ENCODE measurements around the gene LINGO4. TPM values are rescaled to one million over a fixed set of nuclear protein-coding genes. Genes with fewer than 3 reads are reported as not detected.
A peak's percentile ranks its signal among the peaks of the same experiment; 100 is the strongest.

LINGO4 gene
- total and polyA plus RNA-seq, 2 of the 13 experiments (the other 11 are each of a cell fraction or from before 2014, with no cell fraction given) = 0.02 to 0.05 TPM

DNA sequence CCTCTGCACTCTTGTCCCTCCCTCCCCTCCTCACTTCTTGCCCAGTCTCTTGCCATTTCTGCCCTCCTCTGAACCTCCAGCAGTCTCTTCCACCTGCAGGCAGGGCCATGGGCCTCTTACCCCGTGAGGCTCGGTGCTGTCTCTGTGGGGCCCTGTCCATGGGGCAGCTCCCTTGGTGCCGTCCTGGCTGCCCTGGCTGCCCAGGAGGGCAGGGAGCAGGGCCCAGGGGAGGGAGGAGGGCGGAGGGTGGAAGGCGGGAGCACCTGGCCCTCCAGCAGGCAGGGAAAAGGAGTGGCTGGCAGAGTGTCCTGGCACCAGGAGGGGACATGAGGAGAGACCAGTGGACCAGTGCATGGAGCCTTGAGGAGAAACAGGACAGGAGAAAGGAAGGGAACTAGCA is 26.4 kb upstream of the LINGO4 start, which contains the start of gene RORC (continued):
- TF ChIP-seq, protein P1, sequence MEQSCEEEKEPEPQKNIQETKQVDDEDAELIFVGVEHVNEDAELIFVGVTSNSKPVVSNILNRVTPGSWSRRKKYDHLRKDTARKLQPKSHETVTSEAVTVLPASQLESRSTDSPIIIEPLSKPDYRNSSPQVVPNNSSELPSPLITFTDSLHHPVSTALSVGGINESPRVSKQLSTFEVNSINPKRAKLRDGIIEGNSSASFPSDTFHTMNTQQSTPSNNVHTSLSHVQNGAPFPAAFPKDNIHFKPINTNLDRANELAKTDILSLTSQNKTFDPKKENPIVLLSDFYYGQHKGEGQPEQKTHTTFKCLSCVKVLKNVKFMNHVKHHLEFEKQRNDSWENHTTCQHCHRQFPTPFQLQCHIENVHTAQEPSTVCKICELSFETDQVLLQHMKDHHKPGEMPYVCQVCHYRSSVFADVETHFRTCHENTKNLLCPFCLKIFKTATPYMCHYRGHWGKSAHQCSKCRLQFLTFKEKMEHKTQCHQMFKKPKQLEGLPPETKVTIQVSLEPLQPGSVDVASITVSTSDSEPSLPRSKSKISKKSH (CRISPR knock-in tag; IDR thresholded peaks at IDR 0.05; ENCODE audit: borderline replicate concordance) = 0 out of 2 replicates have a peak, but pooled peaks have one; percentile 3
- TF ChIP-seq CAMTA2 (CRISPR knock-in tag; IDR thresholded peaks at IDR 0.05; ENCODE audit: borderline replicate concordance) (no peak), SRSF9 (IDR thresholded peaks at IDR 0.05; ENCODE audit: borderline replicate concordance, insufficient read depth, low read depth, low read length, poor library complexity, severe bottlenecking) (no peak)

DNA sequence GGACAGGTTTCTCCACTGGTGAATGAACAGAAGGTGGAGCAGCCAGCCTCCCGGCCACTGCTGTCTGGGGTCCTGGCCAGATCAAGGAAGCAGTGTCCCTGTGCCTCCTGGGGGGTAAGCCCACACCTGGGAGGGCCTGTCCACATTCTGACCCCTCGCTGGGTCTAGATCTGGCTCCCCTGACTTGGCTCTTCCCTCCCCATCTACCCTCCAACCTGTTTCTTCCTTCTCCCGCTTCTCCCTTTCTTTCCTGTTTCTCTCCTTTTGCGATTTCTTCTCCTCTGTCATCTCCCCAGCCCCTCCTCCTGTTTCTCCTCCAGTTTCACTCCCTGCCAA is 26.0 kb upstream of the LINGO4 start:
- DNase-seq (ENCODE audit: low spot score) (no peak), ATAC-seq (peak; percentile 1; the same call in 2 of the 3 replicates), FAIRE-seq (no peak)
- Histone ChIP-seq H3K27ac (ENCODE audit: extremely low read length, insufficient read depth, low read length) (peak overlapping the region; percentile 57), H3K4me1 (ENCODE audit: insufficient read depth, low read length) (peaks cover 63% of the 10 kb centered on the region), H2AFZ (ENCODE audit: low read length) (peak overlapping the region; percentile 47), H3K4me3 (replicated peaks in 1 of 3; ENCODE audit: insufficient read depth in 1 of 3, low read depth in 2 of 3, low read length in 3 of 3) (peak overlapping the region; percentile 60 to 83 (median 65)), H3K36me3 (replicated peaks in 1 of 2; ENCODE audit: control insufficient read depth in 1 of 2, insufficient read depth in 2 of 2, low read length in 2 of 2) (no peaks in the 10 kb centered on the region), H4K20me1 (ENCODE audit: insufficient read depth, low read length) (no peaks in the 10 kb centered on the region), H3K79me2 (ENCODE audit: insufficient read depth, low read length) (no peaks in the 10 kb centered on the region), H3K27me3 (ENCODE audit: control insufficient read depth in 1 of 2, insufficient read depth in 2 of 2, low read length in 2 of 2) (no peaks in the 10 kb centered on the region; a peak in 2 of 5 replicates), H3K4me2 (ENCODE audit: low read depth, low read length) (peak overlapping the region; percentile 100), H3K9ac (ENCODE audit: insufficient read depth, low read depth, low read length) (peak overlapping the region; percentile 74), H3K9me3 (ENCODE audit: low read length) (no peaks in the 10 kb centered on the region)
- TSS peak; percentile 60 for BruUV-seq (replicated peaks)
- POLR2A ChIA-PET = interaction anchor here (0.9 to 2.0 kb wide), 6 partner anchors 9 to 459 kb away, joined by 3 to 10 read pairs (median 4); partner anchors contain the start of genes C2CD4D, MRPL9, SELENBP1 and SNX27
- CTCF ChIA-PET (ENCODE audit: low intra/inter-chr PET ratio, low total read pairs) = no interaction called here
- intact Hi-C loops (cut with micrococcal nuclease; ENCODE audit: unreplicated experiment) = loop anchor here (5.0 to 10.0 kb wide), 4 partner anchors 39 to 386 kb away; partner anchors contain the start of genes MRPL9, TDRKH and TUFT1
- in situ Hi-C loops (cut with HindIII; ENCODE audit: extremely low pct_ligation_motif_present, low pct_unique_long_range_greater_than_20kb) = loop anchor here (10.0 kb wide), 2 partner anchors 116 to 236 kb away; partner anchors contain the start of gene CELF3
- WGBS (ENCODE audit: low lambda C conversion rate) = 2% methylated on average over 3 of the region's 4 CpGs
- TF ChIP-seq ZNF567 (CRISPR knock-in tag; IDR thresholded peaks at IDR 0.05; ENCODE audit: borderline replicate concordance) (no peak), CAMTA2 (CRISPR knock-in tag; IDR thresholded peaks at IDR 0.05; ENCODE audit: borderline replicate concordance) (no peak), HCFC1 (IDR thresholded peaks at IDR 0.05; ENCODE audit: low read depth, low read length) (no peak), ZNF468 (CRISPR knock-in tag; IDR thresholded peaks at IDR 0.05) (no peak), ZNF670 (CRISPR knock-in tag; IDR thresholded peaks at IDR 0.05; ENCODE audit: borderline replicate concordance) (no peak), HDAC1 (CRISPR knock-in tag; IDR thresholded peaks at IDR 0.05) (0 out of 2 replicates have a peak, but pooled peaks have one; percentile 10), JUNB (CRISPR knock-in tag; IDR thresholded peaks at IDR 0.05; ENCODE audit: borderline replicate concordance) (no peak), PHB2 (IDR thresholded peaks at IDR 0.05; ENCODE audit: partially characterized antibody) (no peak)
- TF ChIP-seq, protein P2, sequence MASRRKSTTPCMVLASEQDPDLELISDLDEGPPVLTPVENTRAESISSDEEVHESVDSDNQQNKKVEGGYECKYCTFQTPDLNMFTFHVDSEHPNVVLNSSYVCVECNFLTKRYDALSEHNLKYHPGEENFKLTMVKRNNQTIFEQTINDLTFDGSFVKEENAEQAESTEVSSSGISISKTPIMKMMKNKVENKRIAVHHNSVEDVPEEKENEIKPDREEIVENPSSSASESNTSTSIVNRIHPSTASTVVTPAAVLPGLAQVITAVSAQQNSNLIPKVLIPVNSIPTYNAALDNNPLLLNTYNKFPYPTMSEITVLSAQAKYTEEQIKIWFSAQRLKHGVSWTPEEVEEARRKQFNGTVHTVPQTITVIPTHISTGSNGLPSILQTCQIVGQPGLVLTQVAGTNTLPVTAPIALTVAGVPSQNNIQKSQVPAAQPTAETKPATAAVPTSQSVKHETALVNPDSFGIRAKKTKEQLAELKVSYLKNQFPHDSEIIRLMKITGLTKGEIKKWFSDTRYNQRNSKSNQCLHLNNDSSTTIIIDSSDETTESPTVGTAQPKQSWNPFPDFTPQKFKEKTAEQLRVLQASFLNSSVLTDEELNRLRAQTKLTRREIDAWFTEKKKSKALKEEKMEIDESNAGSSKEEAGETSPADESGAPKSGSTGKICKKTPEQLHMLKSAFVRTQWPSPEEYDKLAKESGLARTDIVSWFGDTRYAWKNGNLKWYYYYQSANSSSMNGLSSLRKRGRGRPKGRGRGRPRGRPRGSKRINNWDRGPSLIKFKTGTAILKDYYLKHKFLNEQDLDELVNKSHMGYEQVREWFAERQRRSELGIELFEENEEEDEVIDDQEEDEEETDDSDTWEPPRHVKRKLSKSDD (CRISPR knock-in tag; IDR thresholded peaks at IDR 0.05; ENCODE audit: low read depth) = no peak
- TF ChIP-seq, protein P3, sequence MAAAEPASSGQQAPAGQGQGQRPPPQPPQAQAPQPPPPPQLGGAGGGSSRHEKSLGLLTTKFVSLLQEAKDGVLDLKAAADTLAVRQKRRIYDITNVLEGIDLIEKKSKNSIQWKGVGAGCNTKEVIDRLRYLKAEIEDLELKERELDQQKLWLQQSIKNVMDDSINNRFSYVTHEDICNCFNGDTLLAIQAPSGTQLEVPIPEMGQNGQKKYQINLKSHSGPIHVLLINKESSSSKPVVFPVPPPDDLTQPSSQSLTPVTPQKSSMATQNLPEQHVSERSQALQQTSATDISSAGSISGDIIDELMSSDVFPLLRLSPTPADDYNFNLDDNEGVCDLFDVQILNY (CRISPR knock-in tag; conservative IDR thresholded peaks at IDR 0.05) = no peak
- TF ChIP-seq, protein P4, sequence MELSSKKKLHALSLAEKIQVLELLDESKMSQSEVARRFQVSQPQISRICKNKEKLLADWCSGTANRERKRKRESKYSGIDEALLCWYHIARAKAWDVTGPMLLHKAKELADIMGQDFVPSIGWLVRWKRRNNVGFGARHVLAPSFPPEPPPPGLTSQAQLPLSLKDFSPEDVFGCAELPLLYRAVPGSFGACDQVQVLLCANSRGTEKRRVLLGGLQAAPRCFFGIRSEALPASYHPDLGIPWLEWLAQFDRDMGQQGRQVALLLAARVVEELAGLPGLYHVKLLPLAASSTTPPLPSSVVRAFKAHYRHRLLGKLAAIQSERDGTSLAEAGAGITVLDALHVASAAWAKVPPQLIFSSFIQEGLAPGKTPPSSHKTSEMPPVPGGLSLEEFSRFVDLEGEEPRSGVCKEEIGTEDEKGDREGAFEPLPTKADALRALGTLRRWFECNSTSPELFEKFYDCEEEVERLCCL (CRISPR knock-in tag; IDR thresholded peaks at IDR 0.05; ENCODE audit: borderline replicate concordance) = no peak
- TF ChIP-seq, protein P5, sequence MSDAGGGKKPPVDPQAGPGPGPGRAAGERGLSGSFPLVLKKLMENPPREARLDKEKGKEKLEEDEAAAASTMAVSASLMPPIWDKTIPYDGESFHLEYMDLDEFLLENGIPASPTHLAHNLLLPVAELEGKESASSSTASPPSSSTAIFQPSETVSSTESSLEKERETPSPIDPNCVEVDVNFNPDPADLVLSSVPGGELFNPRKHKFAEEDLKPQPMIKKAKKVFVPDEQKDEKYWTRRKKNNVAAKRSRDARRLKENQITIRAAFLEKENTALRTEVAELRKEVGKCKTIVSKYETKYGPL (CRISPR knock-in tag; IDR thresholded peaks at IDR 0.05) = no peak

Measured in HepG2 (cell line).